Thoracic aorta (tissue), 2 donors: Measurements from ENCODE around the gene RPL37. TPM values are rescaled to one million over a fixed set of nuclear protein-coding genes. Genes with fewer than 3 reads are reported as not detected.
"Not testable (repeated sequence)": the region's sequence is repeated elsewhere in the genome, so short reads cannot be mapped to it uniquely, and the experiment has no call there.

ENCODE experiments used
- ATAC-seq: fragments of 150-250 bp; one replicate; pipeline ENCODE4 v1.8.0; 2017; ENCODE audit warnings: low read depth; ENCODE audit not compliant: insufficient number of reproducible peaks, low FRiP score
- DNase-seq: peaks from one replicate; pipeline ENCODE4 v3.0.0-alpha.2; 2020; ENCODE audit warnings: low spot score
- H3K27ac ChIP-seq, 2 donors: fragments of 200-600 bp; sonication (generic); 1 replicate in 1 of 2; 2 replicates in 1 of 2; pipeline ENCODE4 v1.5.1; 2016; ENCODE audit warnings: mild to moderate bottlenecking in 2 of 2, moderate library complexity in 2 of 2
- H3K27me3 ChIP-seq: fragments of 200-600 bp; sonication (generic); replicated peaks from 2 replicates; pipeline ENCODE4 v1.6.0; 2016; ENCODE audit warnings: mild to moderate bottlenecking; ENCODE audit not compliant: insufficient read depth
- H3K36me3 ChIP-seq: fragments of 200-600 bp; sonication (generic); one replicate; pipeline ENCODE4 v1.5.1; 2016
- H3K4me1 ChIP-seq, 2 donors: fragments of 200-600 bp; sonication (generic); 1 replicate in 1 of 2; 2 replicates in 1 of 2; pipeline versions ENCODE4 v1.5.1 to v1.6.0; 2016; ENCODE audit warnings: low read depth in 2 of 2, mild to moderate bottlenecking in 1 of 2; ENCODE audit not compliant: control insufficient read depth in 1 of 2
- H3K4me3 ChIP-seq: fragments of 200-600 bp; sonication (generic); 2 replicates; pipeline ENCODE4 v1.5.1; 2016; ENCODE audit warnings: mild to moderate bottlenecking
- H3K9me3 ChIP-seq: fragments of 200-600 bp; sonication (generic); 2 replicates; pipeline ENCODE4 v1.5.1; 2016
- total RNA-seq, 2 donors: library from RNA; depleted of rRNA; stranded (reverse); fragments of >200 nt; gene quantifications; one replicate each; pipeline versions ENCODE4 v1.1.0 to v1.2.3, GENCODE V29; 2016
- TF ChIP-seq, protein P1 (sequence below): fragments of 200-600 bp; sonication (generic); IDR thresholded peaks from one replicate; pipeline ENCODE4 v1.5.1; 2019; ENCODE audit warnings: antibody characterized with exemption

The RPL37 gene
- total RNA-seq, 2 donors from 2014 or later = 26.1 to 45.4 TPM

DNA sequence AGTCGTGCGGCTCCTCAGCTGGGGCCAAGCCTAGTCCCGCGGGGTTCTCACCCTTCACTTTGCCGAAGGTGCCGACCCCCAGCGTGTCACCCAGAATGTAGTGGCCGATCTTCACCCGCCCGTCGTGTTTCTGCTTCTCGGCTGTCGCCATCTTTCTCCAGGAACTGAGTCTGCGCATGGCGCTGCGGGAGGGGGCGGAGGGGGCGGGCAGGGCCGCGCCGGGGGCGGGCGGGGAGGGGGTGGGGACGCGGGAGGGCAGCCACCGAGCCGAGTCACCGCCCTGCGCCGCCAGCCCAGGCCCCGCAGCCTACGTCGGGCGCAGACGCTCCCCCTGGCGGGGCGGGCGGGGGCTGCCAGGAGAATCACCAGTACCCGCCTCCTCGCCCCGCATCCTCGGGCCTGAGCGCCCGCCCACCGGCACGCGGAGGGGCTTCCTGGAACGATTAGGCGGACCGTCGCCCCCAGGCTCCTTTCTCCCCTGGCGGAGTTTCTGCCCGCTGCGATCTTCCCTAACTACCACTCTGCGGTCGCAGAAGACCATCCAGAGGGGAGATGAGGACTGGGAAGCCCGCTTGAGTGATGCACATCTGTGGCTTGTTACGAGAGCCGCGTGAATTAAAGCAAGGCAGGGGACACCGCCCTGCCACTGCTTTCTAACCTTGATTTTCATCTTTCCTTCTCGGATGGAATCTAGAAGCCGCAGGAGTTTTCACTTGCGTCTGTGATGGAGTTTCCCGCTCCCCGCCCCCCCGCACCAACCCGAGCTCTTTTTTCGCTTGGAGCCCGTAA is 36.8 kb downstream of the RPL37 start, which contains the start of gene PRKAA1:
TSS of gene PRKAA1 (minus strand) at position 363 of the 789 bp plus-strand sequence. CDS start at position 178, 185 bp downstream.
- Histone ChIP-seq H3K9me3 (no peaks in the 10 kb centered on the region), H3K27ac (peak within 1 kb of the TSS; percentile 91 to 94), H3K27me3 (no peaks in the 10 kb centered on the region), H3K36me3 (no peaks in the 10 kb centered on the region), H3K4me3 (peak within 1 kb of the TSS; percentile 83), H3K4me1 (peaks cover 27 to 32% of the 10 kb centered on the region in 2 donors)
- ATAC-seq = peak; percentile 94
- TF ChIP-seq, protein P1, sequence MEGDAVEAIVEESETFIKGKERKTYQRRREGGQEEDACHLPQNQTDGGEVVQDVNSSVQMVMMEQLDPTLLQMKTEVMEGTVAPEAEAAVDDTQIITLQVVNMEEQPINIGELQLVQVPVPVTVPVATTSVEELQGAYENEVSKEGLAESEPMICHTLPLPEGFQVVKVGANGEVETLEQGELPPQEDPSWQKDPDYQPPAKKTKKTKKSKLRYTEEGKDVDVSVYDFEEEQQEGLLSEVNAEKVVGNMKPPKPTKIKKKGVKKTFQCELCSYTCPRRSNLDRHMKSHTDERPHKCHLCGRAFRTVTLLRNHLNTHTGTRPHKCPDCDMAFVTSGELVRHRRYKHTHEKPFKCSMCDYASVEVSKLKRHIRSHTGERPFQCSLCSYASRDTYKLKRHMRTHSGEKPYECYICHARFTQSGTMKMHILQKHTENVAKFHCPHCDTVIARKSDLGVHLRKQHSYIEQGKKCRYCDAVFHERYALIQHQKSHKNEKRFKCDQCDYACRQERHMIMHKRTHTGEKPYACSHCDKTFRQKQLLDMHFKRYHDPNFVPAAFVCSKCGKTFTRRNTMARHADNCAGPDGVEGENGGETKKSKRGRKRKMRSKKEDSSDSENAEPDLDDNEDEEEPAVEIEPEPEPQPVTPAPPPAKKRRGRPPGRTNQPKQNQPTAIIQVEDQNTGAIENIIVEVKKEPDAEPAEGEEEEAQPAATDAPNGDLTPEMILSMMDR = peak; percentile 58
- DNase-seq = peak; percentile 65

DNA sequence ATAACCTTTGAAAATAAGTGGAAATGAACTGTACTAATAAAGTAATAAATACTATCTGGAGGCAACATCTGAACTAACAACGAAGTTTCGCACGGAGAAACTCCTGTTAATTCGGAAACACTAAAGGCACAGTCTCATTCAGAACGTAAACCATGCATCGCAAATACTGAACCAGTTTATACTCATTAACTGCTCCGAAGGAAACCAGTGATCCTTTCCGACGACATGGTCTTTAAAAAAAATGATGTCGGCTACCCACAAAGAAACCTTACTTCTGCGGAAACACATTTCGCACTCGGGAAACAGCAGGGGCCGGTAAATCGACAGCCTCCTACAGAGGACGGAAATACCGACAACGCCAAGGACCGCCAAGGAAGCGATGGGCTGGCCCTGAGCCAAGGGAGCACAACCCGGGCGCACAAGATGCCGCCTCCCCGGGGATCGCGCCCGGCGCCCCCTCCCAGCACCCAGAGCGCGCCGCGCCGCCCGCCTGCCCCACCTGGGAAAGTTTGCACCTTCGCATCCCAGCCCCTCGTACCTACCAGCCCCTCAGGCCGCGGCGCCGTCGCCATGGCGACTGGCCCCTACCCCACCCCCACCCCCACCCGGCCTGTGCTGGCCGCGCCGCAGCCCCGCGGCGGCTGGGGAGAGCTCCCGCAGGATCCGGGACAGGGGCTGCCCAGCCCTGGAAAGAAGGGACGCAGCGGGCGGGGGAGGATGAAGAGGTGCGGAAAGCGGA is 37.6 kb downstream of the RPL37 start:
- no peaks in the 10 kb centered on the region for H3K9me3 ChIP-seq
- no peaks in the 10 kb centered on the region for H3K27me3 ChIP-seq
- TF ChIP-seq, protein P1 = no peak
- peaks cover 29 to 32% of the 10 kb centered on the region in 2 donors for H3K4me1 ChIP-seq
- no peaks in the 10 kb centered on the region for H3K36me3 ChIP-seq
- H3K27ac ChIP-seq = peak overlapping the region; percentile 90 to 91
- peak; percentile 15 for DNase-seq
- H3K4me3 ChIP-seq = peak overlapping the region; percentile 83
- peak; percentile 15 for ATAC-seq

DNA sequence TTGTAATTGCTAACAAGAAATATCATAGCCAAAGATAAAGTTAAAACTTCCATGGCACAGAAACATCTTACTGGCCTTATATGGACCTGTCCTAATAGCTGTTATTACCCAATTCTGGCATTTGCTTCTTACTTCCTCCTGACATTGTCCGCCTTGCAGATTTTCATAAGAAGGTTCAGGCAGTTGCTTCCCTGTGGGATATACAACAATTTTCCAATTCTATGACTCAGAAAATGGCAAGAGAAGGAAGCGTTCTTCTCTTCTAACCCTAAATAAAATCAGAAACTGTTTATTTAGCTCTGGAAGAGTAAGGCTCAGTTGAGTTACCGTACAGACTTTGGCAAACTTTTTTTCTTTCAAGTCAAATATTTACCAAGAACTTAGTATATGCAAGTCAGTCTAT is 38.5 kb downstream of the RPL37 start:
- H3K27me3 ChIP-seq = no peaks in the 10 kb centered on the region
- DNase-seq (no peak), ATAC-seq (no peak)
- no peaks in the 10 kb centered on the region for H3K36me3 ChIP-seq
- H3K27ac ChIP-seq = peak overlapping the region in 1 of 2 donors; percentile 91
- H3K9me3 ChIP-seq = no peaks in the 10 kb centered on the region
- peak overlapping the region; percentile 83 for H3K4me3 ChIP-seq
- TF ChIP-seq, protein P1 = no peak
- peaks cover 38 to 39% of the 10 kb centered on the region in 2 donors for H3K4me1 ChIP-seq

DNA sequence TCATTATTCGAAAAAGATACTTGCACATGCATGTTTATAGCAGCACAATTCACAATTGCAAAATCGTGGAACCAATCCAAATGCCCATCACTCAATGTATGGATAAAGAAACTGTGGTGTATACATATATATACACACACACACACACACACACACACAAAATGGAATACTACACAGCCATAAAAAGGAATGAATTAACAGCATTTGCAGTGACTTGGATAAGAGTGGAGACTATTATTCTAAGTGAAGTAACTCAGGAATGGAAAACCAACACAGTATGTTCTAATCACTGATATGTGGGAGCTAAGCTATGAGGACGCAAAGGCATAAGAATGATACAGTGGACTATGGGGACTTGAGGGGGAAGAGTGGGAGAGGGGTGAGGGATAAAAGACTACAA is 40.1 kb downstream of the RPL37 start:
- not testable (repeated sequence) for ATAC-seq, H3K27ac ChIP-seq, H3K27me3 ChIP-seq, H3K36me3 ChIP-seq, H3K4me3 ChIP-seq, DNase-seq, H3K9me3 ChIP-seq
- H3K4me1 ChIP-seq = peaks cover 46 to 49% of the 10 kb centered on the region in 2 donors

DNA sequence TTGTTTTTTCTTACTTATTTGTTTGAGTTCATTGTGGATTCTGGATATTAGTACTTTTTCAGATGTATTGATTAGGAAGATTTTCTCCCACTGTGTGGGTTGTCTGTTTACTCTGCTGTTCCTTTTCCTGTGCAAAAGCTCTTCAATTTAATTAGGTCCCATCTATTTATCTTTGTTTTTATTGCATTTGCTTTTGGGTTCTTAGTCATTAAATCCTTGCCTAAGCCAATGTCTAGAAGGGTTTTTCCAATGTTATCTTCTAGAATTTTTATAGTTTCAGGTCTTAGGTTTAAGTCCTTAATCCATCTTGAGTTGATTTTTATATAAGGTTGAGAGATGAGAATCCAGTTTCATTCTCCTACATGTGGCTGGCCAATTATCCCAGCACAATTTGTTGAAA is 40.7 kb downstream of the RPL37 start:
- H3K27me3 ChIP-seq, H3K9me3 ChIP-seq, H3K27ac ChIP-seq, H3K36me3 ChIP-seq, DNase-seq, H3K4me3 ChIP-seq, ATAC-seq: not testable (repeated sequence)
- H3K4me1 ChIP-seq = peaks cover 42 to 43% of the 10 kb centered on the region in 2 donors

DNA sequence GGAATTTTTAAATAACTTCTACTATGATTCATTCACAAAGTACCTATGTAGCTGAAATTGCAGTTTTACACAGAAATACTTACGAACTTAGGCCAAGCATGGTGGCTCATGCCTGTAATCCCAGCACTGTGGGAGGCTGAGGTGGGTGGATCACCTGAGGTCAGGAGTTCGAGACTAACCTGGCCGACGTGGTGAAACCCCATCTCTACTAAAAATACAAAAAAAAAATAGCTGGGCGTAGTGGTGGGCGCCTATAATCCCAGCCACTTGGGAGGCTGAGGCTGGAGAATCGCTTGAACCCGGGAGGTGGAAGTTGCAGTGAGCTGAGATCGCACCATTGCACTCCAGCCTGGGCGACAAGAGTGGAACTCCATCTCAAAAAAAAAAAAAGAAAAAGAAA is 42.3 kb downstream of the RPL37 start:
- H3K4me1 ChIP-seq = peaks cover 38 to 39% of the 10 kb centered on the region in 2 donors
- not testable (repeated sequence) for ATAC-seq, H3K27me3 ChIP-seq, H3K36me3 ChIP-seq, H3K9me3 ChIP-seq, DNase-seq, H3K27ac ChIP-seq, H3K4me3 ChIP-seq
